ENCODE measurements around the gene P4HA1. TPM values are rescaled to one million over a fixed set of nuclear protein-coding genes. Genes with fewer than 3 reads are reported as not detected.
A peak's percentile ranks its signal among the peaks of the same experiment; 100 is the strongest.

Gene P4HA1
- total RNA-seq, 4 donors from 2014 or later = 16.7 to 25.0 (median 19.2) TPM

GRCh38 chr10:73065441-73065840 lies 31.2 kb downstream of the P4HA1 start:
- H3K27me3 ChIP-seq = no peaks in the 10 kb centered on the region
- H3K4me3 ChIP-seq = no peak overlapping the region
- TF ChIP-seq POLR2AphosphoS5 (IDR thresholded peaks at IDR 0.05) = no peak
- no peak for TF ChIP-seq EP300 (IDR thresholded peaks at IDR 0.05)
- no peak for TF ChIP-seq POLR2A (IDR thresholded peaks at IDR 0.05; ENCODE audit: low read depth)
- H3K36me3 ChIP-seq = peaks cover 0 to 68% (median 43%) of the 10 kb centered on the region in 4 donors
- no peaks in the 10 kb centered on the region for H3K9me3 ChIP-seq
- 83% methylated on average over 1 of the region's 1 CpG for WGBS
- DNase-seq (ENCODE audit: extremely low spot score) = no peak
- H3K4me1 ChIP-seq = no peaks in the 10 kb centered on the region
- intact Hi-C loops (cut with DNase I) = no loop called here
- no peak overlapping the region for H3K27ac ChIP-seq (replicated peaks in 1 of 4)

DNA sequence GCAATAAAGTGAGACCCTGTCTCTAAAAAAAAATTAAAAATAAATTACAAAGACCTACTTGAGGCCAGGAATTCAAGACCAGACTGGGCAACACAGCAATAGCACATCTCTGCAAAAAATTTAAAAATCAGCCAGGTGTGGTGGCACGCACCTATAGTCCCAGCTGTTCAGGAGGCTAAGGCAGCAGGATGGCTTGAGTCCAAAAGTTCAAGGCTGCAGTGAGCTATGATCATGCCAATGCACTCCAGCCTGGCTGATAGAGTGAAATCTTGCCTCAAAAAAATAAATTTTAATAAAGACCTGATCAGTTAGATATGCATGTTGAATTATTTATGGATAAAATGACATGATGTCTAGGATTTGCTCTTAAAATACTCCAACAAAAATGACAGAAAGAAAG lies 34.9 kb downstream of the P4HA1 start:
- Histone ChIP-seq H3K4me3 (no peak overlapping the region), H3K4me1 (no peaks in the 10 kb centered on the region), H3K9me3 (no peaks in the 10 kb centered on the region), H3K36me3 (peaks cover under 1 to 53% (median 24%) of the 10 kb centered on the region in 4 donors), H3K27ac (replicated peaks in 1 of 4) (no peak overlapping the region), H3K27me3 (no peaks in the 10 kb centered on the region)
- intact Hi-C loops (cut with DNase I) = no loop called here
- no peak for DNase-seq (ENCODE audit: extremely low spot score)
- TF ChIP-seq, protein P1, sequence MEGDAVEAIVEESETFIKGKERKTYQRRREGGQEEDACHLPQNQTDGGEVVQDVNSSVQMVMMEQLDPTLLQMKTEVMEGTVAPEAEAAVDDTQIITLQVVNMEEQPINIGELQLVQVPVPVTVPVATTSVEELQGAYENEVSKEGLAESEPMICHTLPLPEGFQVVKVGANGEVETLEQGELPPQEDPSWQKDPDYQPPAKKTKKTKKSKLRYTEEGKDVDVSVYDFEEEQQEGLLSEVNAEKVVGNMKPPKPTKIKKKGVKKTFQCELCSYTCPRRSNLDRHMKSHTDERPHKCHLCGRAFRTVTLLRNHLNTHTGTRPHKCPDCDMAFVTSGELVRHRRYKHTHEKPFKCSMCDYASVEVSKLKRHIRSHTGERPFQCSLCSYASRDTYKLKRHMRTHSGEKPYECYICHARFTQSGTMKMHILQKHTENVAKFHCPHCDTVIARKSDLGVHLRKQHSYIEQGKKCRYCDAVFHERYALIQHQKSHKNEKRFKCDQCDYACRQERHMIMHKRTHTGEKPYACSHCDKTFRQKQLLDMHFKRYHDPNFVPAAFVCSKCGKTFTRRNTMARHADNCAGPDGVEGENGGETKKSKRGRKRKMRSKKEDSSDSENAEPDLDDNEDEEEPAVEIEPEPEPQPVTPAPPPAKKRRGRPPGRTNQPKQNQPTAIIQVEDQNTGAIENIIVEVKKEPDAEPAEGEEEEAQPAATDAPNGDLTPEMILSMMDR (IDR thresholded peaks at IDR 0.05) = no peak
- no peak for TF ChIP-seq POLR2AphosphoS5 (IDR thresholded peaks at IDR 0.05)
- TF ChIP-seq EP300 (IDR thresholded peaks at IDR 0.05) = no peak
- no peak for TF ChIP-seq POLR2A (IDR thresholded peaks at IDR 0.05; ENCODE audit: low read depth)
- 88% methylated on average over 1 of the region's 1 CpG for WGBS

DNA sequence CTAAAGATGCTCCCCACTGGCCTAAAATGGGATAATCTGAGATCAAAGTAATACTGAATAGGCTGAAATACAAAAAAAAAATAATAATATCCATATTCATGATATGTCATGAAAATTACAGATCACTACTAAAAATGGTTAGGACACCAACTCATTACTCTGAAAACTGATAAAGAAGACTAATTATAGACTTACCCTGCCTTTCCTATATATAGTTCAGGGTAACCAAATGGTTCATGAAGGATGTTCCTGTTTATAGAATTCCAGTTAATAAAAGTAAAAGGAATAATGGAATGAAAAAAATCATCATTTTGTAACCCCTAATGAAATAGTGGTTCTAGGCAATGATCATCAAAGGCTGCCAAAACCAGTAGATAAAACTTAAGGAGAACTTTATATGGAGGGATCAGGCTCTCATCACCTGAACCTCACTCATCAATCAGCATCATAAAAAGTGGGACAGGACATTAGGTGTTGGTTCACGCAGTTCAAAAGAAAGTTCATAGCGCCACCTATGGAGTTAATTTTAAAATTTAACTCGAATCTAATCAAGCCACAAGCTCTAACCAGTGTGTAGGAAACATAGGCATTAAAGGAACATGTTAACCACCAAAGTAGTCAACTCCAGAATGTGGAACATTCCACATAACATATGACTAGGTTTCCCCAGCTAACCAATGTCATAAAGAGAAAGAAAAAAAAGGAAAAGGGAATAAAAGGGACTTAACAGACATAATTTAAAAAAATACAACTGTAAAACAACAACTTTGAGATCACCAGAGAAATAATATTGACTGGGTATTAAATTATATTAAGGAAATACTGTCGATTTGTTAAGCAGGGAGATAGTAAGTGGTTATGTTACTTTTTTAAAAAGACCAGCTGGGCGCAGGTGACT lies 35.7 kb downstream of the P4HA1 start:
- DNase-seq (ENCODE audit: extremely low spot score) = no peak
- TF ChIP-seq, protein P1 (IDR thresholded peaks at IDR 0.05) = peak; percentile 25 to 39 (median 37)
- TF ChIP-seq POLR2A (IDR thresholded peaks at IDR 0.05; ENCODE audit: low read depth) = no peak
- no peaks in the 10 kb centered on the region for H3K27me3 ChIP-seq
- no peak overlapping the region for H3K4me3 ChIP-seq
- 41% methylated on average over 5 of the region's 5 CpGs for WGBS
- no peak overlapping the region for H3K27ac ChIP-seq (replicated peaks in 1 of 4)
- no peaks in the 10 kb centered on the region for H3K9me3 ChIP-seq
- intact Hi-C loops (cut with DNase I) = no loop called here
- no peaks in the 10 kb centered on the region for H3K4me1 ChIP-seq
- peaks cover 4 to 54% (median 23%) of the 10 kb centered on the region in 4 donors for H3K36me3 ChIP-seq

GRCh38 chr10:73060173-73060572 lies 36.5 kb downstream of the P4HA1 start:
- Histone ChIP-seq H3K27ac (replicated peaks in 1 of 4) (no peak overlapping the region), H3K36me3 (peaks cover 5 to 49% (median 23%) of the 10 kb centered on the region in 4 donors)

GRCh38 chr10:73058057-73058591 lies 38.5 kb downstream of the P4HA1 start:
- Histone ChIP-seq H3K27me3 (no peaks in the 10 kb centered on the region), H3K27ac (replicated peaks in 1 of 4) (no peak overlapping the region), H3K9me3 (no peaks in the 10 kb centered on the region), H3K4me1 (peaks cover 0 to 8% (median 0%) of the 10 kb centered on the region in 4 donors), H3K4me3 (no peak overlapping the region), H3K36me3 (peaks cover 13 to 50% (median 24%) of the 10 kb centered on the region in 4 donors)
- intact Hi-C loops (cut with DNase I) = no loop called here
- DNase-seq (ENCODE audit: extremely low spot score) = no peak
- WGBS = 95% methylated on average over 6 of the region's 6 CpGs
- no peak for TF ChIP-seq POLR2AphosphoS5 (IDR thresholded peaks at IDR 0.05)
- TF ChIP-seq, protein P1 (IDR thresholded peaks at IDR 0.05) = no peak
- no peak for TF ChIP-seq POLR2A (IDR thresholded peaks at IDR 0.05; ENCODE audit: low read depth)
- no peak for TF ChIP-seq EP300 (IDR thresholded peaks at IDR 0.05)

More at GRCh38 chr10:73060173-73060572, 36.5 kb downstream of the P4HA1 start:
- intact Hi-C loops (cut with DNase I) = no loop called here
- peaks cover 0 to under 1% (median 0%) of the 10 kb centered on the region in 4 donors for H3K4me1 ChIP-seq
- WGBS = 100% methylated on average over 1 of the region's 1 CpG
- H3K27me3 ChIP-seq = no peaks in the 10 kb centered on the region
- H3K4me3 ChIP-seq = no peak overlapping the region
- H3K9me3 ChIP-seq = no peaks in the 10 kb centered on the region
- no peak for TF ChIP-seq EP300 (IDR thresholded peaks at IDR 0.05)
- TF ChIP-seq, protein P1 (IDR thresholded peaks at IDR 0.05) = no peak
- no peak for TF ChIP-seq POLR2AphosphoS5 (IDR thresholded peaks at IDR 0.05)
- no peak for TF ChIP-seq POLR2A (IDR thresholded peaks at IDR 0.05; ENCODE audit: low read depth)
- DNase-seq (ENCODE audit: extremely low spot score) = no peak

Data from esophagus muscularis mucosa (tissue), 4 donors.